Embryonic facial prominence (tissue), 1 donor: ENCODE measurements around the gene LYZL2.
"Not testable (repeated sequence)": the region's sequence is repeated elsewhere in the genome, so short reads cannot be mapped to it uniquely, and the experiment has no call there.

Experiments
- DNase-seq: peaks from one replicate; pipeline ENCODE4 v3.0.0-alpha.2; 2016; ENCODE audit errors: extremely low spot score

Gene LYZL2

DNA sequence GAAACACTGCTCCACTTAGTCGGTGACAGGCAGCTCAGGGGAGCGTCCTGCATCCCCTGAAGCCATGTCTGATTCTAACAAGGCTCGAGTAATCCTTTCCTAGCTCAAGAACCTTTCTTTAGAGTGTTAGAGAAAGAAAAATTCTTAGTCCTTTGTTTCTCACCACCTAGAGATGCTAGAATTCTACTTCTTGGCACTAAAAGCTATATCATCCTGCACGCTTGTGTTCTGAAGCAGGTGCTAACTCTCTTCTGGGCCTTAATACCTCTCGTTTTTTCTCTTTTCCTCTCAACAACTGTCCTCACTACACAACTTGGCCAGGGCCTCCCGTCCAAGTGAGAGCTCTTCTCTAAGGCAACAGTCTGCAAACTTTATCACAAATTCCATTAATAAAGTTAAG lies at the start of gene LYZL2:
Gene LYZL2 (minus strand): TSS at position 101 of the 400 bp plus-strand sequence. CDS start 2,838 bp downstream, outside the sequence.
- DNase-seq: no peak

- not testable (repeated sequence) for DNase-seq
Measured at GRCh38 chr10:30677616-30678015, 48.1 kb upstream of the LYZL2 start.

DNA sequence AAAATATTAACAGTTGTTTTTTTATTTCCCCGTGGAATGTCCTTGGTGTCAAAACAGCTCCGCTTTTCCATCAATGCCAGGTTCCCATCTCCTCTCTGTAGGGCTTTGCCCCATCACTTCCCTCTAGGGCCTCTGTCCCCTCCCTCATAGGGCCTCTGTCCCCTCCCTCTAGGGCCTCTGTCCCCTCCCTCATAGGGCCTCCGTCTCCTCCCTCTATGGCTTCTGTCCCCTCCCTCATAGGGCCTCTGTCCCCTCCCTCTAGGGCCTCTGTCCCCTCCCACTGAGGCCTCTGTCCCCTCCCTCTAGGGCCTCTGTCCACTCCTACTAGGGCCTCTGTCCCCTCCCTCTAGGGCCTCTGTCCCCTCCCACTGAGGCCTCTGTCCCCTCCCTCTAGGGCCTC lies 47.6 kb upstream of the LYZL2 start:
- not testable (repeated sequence) for DNase-seq

GRCh38 chr10:30675791-30676718 lies 46.5 kb upstream of the LYZL2 start:
- no peak for DNase-seq

GRCh38 chr10:30674796-30675195 lies 45.2 kb upstream of the LYZL2 start:
- DNase-seq: no peak

DNA sequence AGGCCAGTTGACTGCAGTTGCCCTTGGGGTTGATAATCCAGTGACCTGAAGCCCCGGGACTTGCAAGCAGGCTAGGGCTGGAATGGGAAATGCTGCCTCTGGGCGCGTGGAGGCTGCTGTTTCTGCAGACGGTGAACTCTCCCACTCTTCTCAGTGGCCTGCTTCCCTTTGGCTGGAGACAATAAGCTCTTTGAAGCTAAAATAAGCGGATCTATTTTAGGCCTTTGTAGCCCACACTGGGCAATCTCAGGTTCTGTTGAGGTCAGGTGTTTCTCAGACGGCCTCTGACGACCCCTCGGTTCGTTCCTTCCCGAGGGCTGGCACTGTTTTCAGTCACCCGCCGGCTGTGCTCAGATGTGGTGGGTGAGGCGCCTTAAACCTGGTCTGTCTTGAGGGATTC lies 43.7 kb upstream of the LYZL2 start:
- not testable (repeated sequence) for DNase-seq

- DNase-seq: not testable (repeated sequence)
Measured at GRCh38 chr10:30672338-30672737, 42.8 kb upstream of the LYZL2 start.

- peak; percentile 56 for DNase-seq
Measured at GRCh38 chr10:30671026-30671616, 41.6 kb upstream of the LYZL2 start.

GRCh38 chr10:30667982-30668381 lies 38.4 kb upstream of the LYZL2 start:
- not testable (repeated sequence) for DNase-seq

DNA sequence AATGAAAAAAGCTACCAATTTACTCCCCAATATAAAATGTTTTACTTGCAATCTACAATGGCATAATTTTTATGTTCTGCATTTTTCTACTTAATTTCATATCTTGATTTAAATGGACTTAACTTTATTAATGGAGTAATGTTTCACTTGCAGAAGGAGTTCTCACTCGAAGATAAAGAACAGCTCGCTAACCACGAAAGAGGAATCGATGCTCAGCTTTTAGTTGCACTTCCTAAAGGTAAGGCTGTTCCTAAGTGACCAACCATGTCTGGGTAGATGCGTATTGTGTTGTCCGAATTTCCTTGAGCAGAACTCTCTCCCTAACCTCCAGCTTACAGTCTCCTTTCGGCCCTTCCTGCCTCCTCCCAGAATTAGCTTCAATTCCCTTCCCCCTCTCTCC lies 33.9 kb upstream of the LYZL2 start:
- DNase-seq: not testable (repeated sequence)

GRCh38 chr10:30662814-30663213 lies 33.3 kb upstream of the LYZL2 start:
- DNase-seq: no peak

DNA sequence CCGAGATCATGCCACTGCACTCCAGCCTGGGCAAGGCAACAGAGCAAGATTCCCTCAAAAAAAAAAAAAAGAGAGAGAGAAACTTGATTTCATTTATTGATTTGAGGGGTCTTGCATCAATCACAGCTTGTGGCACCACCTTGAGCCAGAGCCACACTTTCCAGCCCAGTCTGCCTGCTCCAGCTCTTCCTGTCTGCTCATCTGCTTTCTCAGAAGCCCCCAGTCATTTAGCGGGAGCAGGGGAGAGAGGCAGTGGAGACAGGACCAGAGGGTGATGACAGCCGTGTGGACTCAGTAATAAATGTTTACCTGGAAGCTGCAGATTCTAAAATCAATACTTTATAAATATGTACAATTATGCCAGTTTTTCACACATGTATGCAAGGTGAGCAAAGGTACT lies 30.8 kb upstream of the LYZL2 start:
- DNase-seq: not testable (repeated sequence)

DNA sequence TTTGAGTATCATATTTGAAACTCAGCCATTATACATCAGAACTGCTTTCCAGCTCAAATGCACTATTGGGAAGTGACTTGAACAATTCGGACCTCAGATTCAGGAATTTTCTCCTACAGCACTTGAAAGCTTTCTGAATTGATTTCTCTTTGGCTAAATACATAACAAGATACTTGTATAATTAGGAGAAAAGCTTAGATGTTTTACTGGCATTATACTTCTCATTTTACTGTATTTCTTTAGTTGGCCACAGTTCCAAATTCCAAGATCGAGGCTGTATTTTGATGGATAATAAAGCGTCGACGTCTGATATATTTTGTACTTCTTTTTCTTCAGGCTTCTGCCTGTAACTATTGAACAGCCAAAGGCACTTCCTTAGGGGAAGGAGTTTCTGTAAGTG lies 26.7 kb upstream of the LYZL2 start:
- DNase-seq: peak; percentile 43

- DNase-seq: peak; percentile 71
Measured at GRCh38 chr10:30655001-30655400, 25.4 kb upstream of the LYZL2 start.

GRCh38 chr10:30651470-30652397 lies 22.2 kb upstream of the LYZL2 start:
- not testable (repeated sequence) for DNase-seq

DNA sequence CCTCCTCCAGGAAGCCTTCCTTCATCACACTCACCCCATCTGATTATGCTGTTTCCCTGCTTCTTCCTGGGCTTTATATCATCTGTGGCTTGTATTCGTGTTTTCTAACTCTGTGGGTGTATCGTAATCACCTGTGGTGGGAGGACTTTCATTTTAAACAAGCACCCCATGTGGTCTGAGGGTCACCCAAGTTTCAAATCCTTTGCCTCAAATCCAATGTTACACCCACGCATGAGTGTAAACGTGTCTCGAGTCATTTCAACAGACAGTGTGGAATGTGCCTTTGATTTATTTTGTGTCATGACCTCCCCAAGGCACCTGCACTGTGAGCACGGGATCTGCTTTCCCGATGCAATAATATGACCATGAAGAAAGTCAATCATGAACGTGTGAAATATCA lies 17.5 kb upstream of the LYZL2 start:
- no peak for DNase-seq

- no peak for DNase-seq
Measured at GRCh38 chr10:30645340-30645827, 15.8 kb upstream of the LYZL2 start.

- not testable (repeated sequence) for DNase-seq
Measured at GRCh38 chr10:30644408-30644861, 14.9 kb upstream of the LYZL2 start.

GRCh38 chr10:30643557-30644199 lies 14.1 kb upstream of the LYZL2 start:
- DNase-seq: not testable (repeated sequence)

DNA sequence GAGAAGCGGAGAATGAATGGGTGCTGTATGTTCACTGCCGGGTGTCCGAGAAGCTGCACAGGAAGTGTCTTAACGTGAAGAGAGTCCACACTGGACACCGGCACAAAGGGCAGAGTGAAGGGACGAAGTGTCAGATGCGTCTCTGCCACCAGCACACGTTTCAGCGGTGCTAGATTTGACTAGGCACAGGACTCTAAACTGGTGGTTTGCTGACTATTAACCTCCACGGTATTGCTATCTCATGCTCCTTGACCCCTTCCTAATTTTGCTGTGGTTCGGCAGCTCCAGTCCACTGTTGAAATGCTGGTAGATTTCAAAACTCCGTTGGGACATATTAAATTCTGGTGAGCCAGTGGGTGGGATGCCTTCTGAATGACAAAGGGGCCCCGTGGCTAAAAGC lies 13.3 kb upstream of the LYZL2 start:
- not testable (repeated sequence) for DNase-seq
